T-helper 1 cell treated with Interleukin-12 subunit alpha and Interleukin-12 subunit beta and Interleukin-4 antibody, amounts not matched to agents 30 μg/mL and 1 μg/mL, for 36 hours (primary cell): ENCODE results near the gene TLX3.

Source experiments
- H3K27ac Mint-ChIP-seq: one replicate; pipeline ENCODE4 v1.8.0; 2021; ENCODE audit warnings: mild to moderate bottlenecking, mixed read lengths
- H3K27me3 Mint-ChIP-seq: one replicate; pipeline ENCODE4 v1.8.0; 2021; ENCODE audit warnings: low read depth, mixed read lengths
- H3K36me3 Mint-ChIP-seq: one replicate; pipeline ENCODE4 v1.8.0; 2021; ENCODE audit warnings: low read depth, mixed read lengths
- H3K4me1 Mint-ChIP-seq: one replicate; pipeline ENCODE4 v1.8.0; 2021; ENCODE audit warnings: low read depth, mixed read lengths
- H3K4me3 Mint-ChIP-seq: one replicate; pipeline ENCODE4 v1.8.0; 2021; ENCODE audit warnings: mild to moderate bottlenecking, moderate library complexity, mixed read lengths
- H3K9me3 Mint-ChIP-seq: one replicate; pipeline ENCODE4 v1.8.0; 2021; ENCODE audit warnings: mixed read lengths

The TLX3 gene

GRCh38 chr5:171308453-171309275, at the start of gene TLX3:
TSS of gene TLX3 (plus strand) at chr5:171309248. CDS start at chr5:171309366, 118 bp downstream.
- peaks cover 71% of the 10 kb centered on the region for H3K27me3 Mint-ChIP-seq
- peaks cover 3% of the 10 kb centered on the region for H3K36me3 Mint-ChIP-seq
- H3K4me3 Mint-ChIP-seq = no peak within 1 kb of the TSS
- H3K27ac Mint-ChIP-seq = peak within 1 kb of the TSS; percentile 77
- H3K4me1 Mint-ChIP-seq = peaks cover 9% of the 10 kb centered on the region
- H3K9me3 Mint-ChIP-seq = no peaks in the 10 kb centered on the region

DNA sequence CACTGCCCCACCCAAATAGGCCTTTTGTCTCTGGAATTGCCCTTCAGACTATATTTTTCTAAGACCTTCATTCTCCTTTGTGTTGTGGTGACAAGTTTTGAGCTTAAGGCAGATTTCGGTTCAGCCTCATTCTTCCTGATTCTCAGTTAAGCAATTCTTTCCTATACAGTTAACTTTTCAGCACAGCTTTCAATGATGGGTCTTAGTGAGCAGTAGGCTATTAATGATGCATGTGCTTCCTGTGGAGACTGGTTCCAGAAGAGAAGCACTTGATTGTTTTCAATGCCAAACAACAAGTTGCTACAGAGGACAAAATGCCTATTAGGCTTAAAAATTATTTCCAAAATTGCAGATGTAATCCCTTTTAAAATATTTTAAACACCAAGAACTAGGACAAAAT, 47.7 kb upstream of the TLX3 start:
- Mint-ChIP-seq H3K4me1 (peaks cover 8% of the 10 kb centered on the region), H3K27ac (no peak overlapping the region), H3K27me3 (peaks cover 4% of the 10 kb centered on the region), H3K9me3 (no peaks in the 10 kb centered on the region), H3K36me3 (no peaks in the 10 kb centered on the region), H3K4me3 (no peak overlapping the region)

GRCh38 chr5:171261904-171262303, 47.1 kb upstream of the TLX3 start:
- H3K4me3 Mint-ChIP-seq = no peak overlapping the region
- no peaks in the 10 kb centered on the region for H3K9me3 Mint-ChIP-seq
- H3K36me3 Mint-ChIP-seq = no peaks in the 10 kb centered on the region
- peaks cover 4% of the 10 kb centered on the region for H3K27me3 Mint-ChIP-seq
- no peak overlapping the region for H3K27ac Mint-ChIP-seq
- peaks cover 8% of the 10 kb centered on the region for H3K4me1 Mint-ChIP-seq

- no peak overlapping the region for H3K27ac Mint-ChIP-seq
- H3K9me3 Mint-ChIP-seq = no peaks in the 10 kb centered on the region
- H3K4me1 Mint-ChIP-seq = peaks cover 8% of the 10 kb centered on the region
- H3K27me3 Mint-ChIP-seq = peaks cover 4% of the 10 kb centered on the region
- H3K36me3 Mint-ChIP-seq = no peaks in the 10 kb centered on the region
- H3K4me3 Mint-ChIP-seq = no peak overlapping the region
Measured at GRCh38 chr5:171263181-171263580, 45.9 kb upstream of the TLX3 start.

DNA sequence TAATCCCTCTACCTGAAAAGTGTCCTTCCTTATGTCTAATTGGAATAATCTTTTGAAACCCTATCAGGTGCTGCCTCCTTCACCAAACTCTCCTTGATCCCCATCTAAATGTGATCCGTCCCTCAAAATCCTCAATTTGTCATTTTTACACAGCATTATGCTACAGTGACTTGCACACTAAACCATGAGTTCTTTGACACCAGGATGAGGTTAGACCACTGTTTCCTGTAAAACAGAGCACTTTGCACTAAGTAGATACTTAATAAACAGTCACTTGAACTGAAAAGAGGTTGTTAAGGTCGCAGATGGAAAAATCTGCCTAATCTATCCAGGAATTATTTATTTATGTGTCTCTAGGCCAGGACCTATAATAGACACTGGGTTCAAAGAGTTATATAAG, 44.2 kb upstream of the TLX3 start:
- H3K4me1 Mint-ChIP-seq = peaks cover 8% of the 10 kb centered on the region
- H3K36me3 Mint-ChIP-seq = no peaks in the 10 kb centered on the region
- no peaks in the 10 kb centered on the region for H3K9me3 Mint-ChIP-seq
- no peak overlapping the region for H3K27ac Mint-ChIP-seq
- H3K27me3 Mint-ChIP-seq = peaks cover 4% of the 10 kb centered on the region
- no peak overlapping the region for H3K4me3 Mint-ChIP-seq

- Mint-ChIP-seq H3K27ac (no peak overlapping the region), H3K9me3 (no peaks in the 10 kb centered on the region), H3K4me3 (no peak overlapping the region), H3K27me3 (peaks cover 3% of the 10 kb centered on the region), H3K4me1 (peaks cover 8% of the 10 kb centered on the region), H3K36me3 (no peaks in the 10 kb centered on the region)
Measured at GRCh38 chr5:171268700-171269620, 40.1 kb upstream of the TLX3 start.

- Mint-ChIP-seq H3K4me3 (no peak overlapping the region), H3K9me3 (no peaks in the 10 kb centered on the region), H3K4me1 (peaks cover 4% of the 10 kb centered on the region), H3K36me3 (no peaks in the 10 kb centered on the region), H3K27me3 (peaks cover 3% of the 10 kb centered on the region), H3K27ac (no peak overlapping the region)
Measured at GRCh38 chr5:171269717-171270116, 39.3 kb upstream of the TLX3 start.

- Mint-ChIP-seq H3K4me3 (no peak overlapping the region), H3K27ac (no peak overlapping the region), H3K27me3 (peaks cover 3% of the 10 kb centered on the region), H3K4me1 (peaks cover under 1% of the 10 kb centered on the region), H3K36me3 (no peaks in the 10 kb centered on the region), H3K9me3 (no peaks in the 10 kb centered on the region)
Measured at GRCh38 chr5:171270136-171270535, 38.9 kb upstream of the TLX3 start.

DNA sequence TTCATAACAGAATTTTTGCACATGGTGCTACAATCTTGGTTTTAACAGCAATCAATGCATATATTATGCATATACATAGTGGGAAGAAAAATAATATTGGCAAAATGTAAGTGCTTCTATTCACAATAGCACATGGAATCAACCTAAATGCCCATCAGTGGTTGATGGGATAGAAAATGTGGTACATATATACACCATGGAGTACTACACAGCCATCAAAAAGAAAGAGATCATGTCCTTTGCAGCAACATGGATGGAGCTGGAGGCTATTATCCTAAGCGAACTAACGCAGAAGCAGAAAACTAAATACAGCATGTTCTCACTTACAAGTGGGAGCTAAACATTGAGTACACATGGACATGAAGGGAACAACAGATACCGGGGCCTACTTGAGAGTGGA, 37.2 kb upstream of the TLX3 start:
- Mint-ChIP-seq H3K36me3 (no peaks in the 10 kb centered on the region), H3K27me3 (peaks cover 3% of the 10 kb centered on the region), H3K27ac (no peak overlapping the region)

DNA sequence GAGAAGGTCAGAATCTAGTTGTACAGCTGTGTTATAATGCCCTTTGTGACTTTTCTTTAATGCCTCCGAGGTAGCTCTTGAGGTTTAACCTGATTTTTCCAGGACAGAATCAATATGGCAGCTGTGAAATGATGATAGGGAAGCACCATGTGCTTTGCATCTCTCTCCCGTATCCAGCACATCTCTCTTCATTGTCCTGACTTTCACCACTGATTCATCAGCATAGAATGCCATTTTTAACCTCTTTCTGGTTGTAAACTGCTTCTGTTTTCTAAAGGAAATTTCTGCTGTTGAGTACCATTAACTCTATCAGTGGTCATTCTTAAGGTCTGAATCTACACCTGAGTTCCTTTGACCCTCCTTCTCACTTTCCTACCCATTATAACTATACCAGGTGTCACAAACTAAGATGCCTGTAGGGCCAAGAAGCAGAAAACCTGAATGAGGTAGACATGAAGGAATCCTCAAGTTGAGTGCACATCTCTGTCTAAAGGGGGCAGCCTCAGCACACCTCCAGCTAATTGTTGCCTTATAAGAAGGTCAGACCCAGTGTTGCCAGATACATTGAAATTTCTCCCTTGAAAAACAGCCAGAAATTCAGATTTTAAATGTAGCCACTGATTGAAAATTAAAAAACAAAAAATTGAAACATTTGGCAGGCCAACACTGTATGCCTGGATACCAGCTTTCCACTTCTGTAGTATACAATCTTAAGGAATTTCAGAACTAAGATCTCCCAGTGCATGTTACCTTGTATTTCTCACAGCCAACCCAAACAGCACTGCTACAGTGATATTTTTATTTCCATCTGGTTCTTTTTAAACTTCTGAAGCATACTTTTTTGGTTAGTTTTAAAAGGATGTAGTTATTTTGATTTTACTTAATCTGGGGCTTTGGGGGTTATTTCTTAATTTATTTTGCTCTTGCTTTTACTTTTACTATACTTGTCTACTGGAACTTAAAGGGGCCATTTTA, 35.8 kb upstream of the TLX3 start:
- no peak overlapping the region for H3K27ac Mint-ChIP-seq
- H3K4me3 Mint-ChIP-seq = no peak overlapping the region
- H3K36me3 Mint-ChIP-seq = no peaks in the 10 kb centered on the region
- H3K9me3 Mint-ChIP-seq = no peaks in the 10 kb centered on the region
- peaks cover 3% of the 10 kb centered on the region for H3K27me3 Mint-ChIP-seq
- no peaks in the 10 kb centered on the region for H3K4me1 Mint-ChIP-seq

More for the DNA sequence above, 37.2 kb upstream of the TLX3 start:
- no peaks in the 10 kb centered on the region for H3K4me1 Mint-ChIP-seq
- H3K9me3 Mint-ChIP-seq = no peaks in the 10 kb centered on the region
- no peak overlapping the region for H3K4me3 Mint-ChIP-seq

DNA sequence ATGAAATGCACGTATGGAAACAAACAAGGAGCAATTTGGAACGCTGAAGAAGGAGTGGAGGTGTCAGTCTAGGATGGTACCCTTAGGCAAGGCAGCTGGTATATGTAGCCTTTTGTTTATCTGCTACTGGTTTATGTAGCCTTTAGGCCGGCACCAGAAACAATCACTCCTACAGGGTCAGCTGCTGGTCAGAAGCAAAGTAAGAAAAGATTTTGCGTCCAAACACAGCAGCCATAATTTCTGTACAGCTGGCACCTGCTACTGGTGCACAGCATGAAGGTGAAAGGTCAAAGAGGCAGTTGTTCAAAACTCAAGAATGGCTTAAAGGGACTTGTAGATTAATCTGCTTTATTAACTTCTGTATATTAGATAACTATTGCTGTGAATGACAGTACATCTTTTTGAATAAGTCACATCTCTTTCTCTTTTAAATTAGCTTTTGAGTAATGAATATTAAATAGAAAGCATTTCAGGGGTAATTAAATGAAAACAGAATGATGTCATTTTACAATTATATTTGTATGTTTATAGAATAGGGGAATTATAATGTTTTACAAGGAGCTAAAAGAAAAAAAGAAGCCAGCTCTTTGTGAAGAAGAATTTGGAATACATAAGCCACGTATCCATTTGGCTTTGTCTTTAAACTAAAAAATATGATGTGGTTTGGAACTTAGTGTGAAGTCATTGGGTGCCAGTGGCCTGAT, 33.1 kb upstream of the TLX3 start:
- Mint-ChIP-seq H3K4me1 (no peaks in the 10 kb centered on the region), H3K36me3 (no peaks in the 10 kb centered on the region), H3K9me3 (no peaks in the 10 kb centered on the region), H3K27ac (no peak overlapping the region), H3K27me3 (peaks cover 3% of the 10 kb centered on the region), H3K4me3 (no peak overlapping the region)

- no peak overlapping the region for H3K27ac Mint-ChIP-seq
- H3K4me1 Mint-ChIP-seq = no peaks in the 10 kb centered on the region
- peaks cover 9% of the 10 kb centered on the region for H3K27me3 Mint-ChIP-seq
- no peaks in the 10 kb centered on the region for H3K9me3 Mint-ChIP-seq
- no peak overlapping the region for H3K4me3 Mint-ChIP-seq
- no peaks in the 10 kb centered on the region for H3K36me3 Mint-ChIP-seq
Measured at GRCh38 chr5:171283753-171284152, 25.3 kb upstream of the TLX3 start.

- H3K27me3 Mint-ChIP-seq = peaks cover 9% of the 10 kb centered on the region
- no peaks in the 10 kb centered on the region for H3K9me3 Mint-ChIP-seq
- H3K36me3 Mint-ChIP-seq = no peaks in the 10 kb centered on the region
- no peak overlapping the region for H3K4me3 Mint-ChIP-seq
- H3K27ac Mint-ChIP-seq = no peak overlapping the region
- no peaks in the 10 kb centered on the region for H3K4me1 Mint-ChIP-seq
Measured at GRCh38 chr5:171285465-171285864, 23.6 kb upstream of the TLX3 start.
